Aorta (tissue), 5 donors: ENCODE data around the gene ERN2. TPM values are rescaled to one million over a fixed set of nuclear protein-coding genes. Genes with fewer than 3 reads are reported as not detected.

ENCODE experiments used
- ATAC-seq: fragments of 200-7000 bp; cut with Tn5 transposase; one replicate; pipeline ENCODE4 v1.9.1; 2022; ENCODE audit warnings: moderate library complexity; ENCODE audit not compliant: low FRiP score
- DNase-seq, 2 donors: peaks; one replicate each; pipeline ENCODE4 v3.0.0-alpha.2; 2020
- H3K27ac ChIP-seq, 2 donors: one replicate each; pipeline ENCODE4 v1.5.1; 2013; ENCODE audit warnings: low read length in 2 of 2, mild to moderate bottlenecking in 2 of 2, moderate library complexity in 2 of 2, control low read depth in 1 of 2, inconsistent platforms in 1 of 2, low read depth in 1 of 2
- H3K27me3 ChIP-seq, 2 donors: one replicate each; pipeline ENCODE4 v1.6.1; 2013; ENCODE audit warnings: control low read depth in 1 of 2, low read length in 1 of 2, mild to moderate bottlenecking in 1 of 2, moderate library complexity in 1 of 2; ENCODE audit not compliant: insufficient read depth in 2 of 2, control insufficient read depth in 1 of 2
- H3K36me3 ChIP-seq, 2 donors: one replicate each; pipeline ENCODE4 v1.6.1; 2013; ENCODE audit warnings: control low read depth in 1 of 2, low read length in 1 of 2, mild to moderate bottlenecking in 1 of 2; ENCODE audit not compliant: insufficient read depth in 2 of 2, control insufficient read depth in 1 of 2
- H3K4me1 ChIP-seq, 2 donors: one replicate each; pipeline ENCODE4 v1.6.1; 2013; ENCODE audit warnings: low read length in 2 of 2, control low read depth in 1 of 2, mild to moderate bottlenecking in 1 of 2, moderate library complexity in 1 of 2; ENCODE audit not compliant: insufficient read depth in 2 of 2, control insufficient read depth in 1 of 2
- H3K4me3 ChIP-seq, 2 donors: one replicate each; pipeline ENCODE4 v1.5.1; 2013; ENCODE audit warnings: low read length in 2 of 2, control low read depth in 1 of 2, mild to moderate bottlenecking in 1 of 2
- H3K9me3 ChIP-seq: one replicate; pipeline ENCODE4 v1.6.1; 2013; ENCODE audit warnings: mild to moderate bottlenecking, low read length; ENCODE audit not compliant: control insufficient read depth
- WGBS, 2 donors: extraction: QIAGEN DNeasy Blood & Tissue Kit; methylation state at CpG; one replicate each; pipeline ENCODE4 v1.1.7; 2013; 5-methylcytosine and 5-hydroxymethylcytosine counted together
- intact Hi-C, 2 donors: fragments of 100-400 bp; cut with DNase I; formaldehyde crosslinking; loops; one replicate each; pipeline versions ENCODE4 v1.14.2 to v1.15.0; 2022
- polyA plus RNA-seq, 2 donors: library from polyadenylated mRNA; stranded (reverse); fragments of 200-250 nt; gene quantifications; one replicate each; pipeline ENCODE4 v1.2.3, GENCODE V29; 2013
- total RNA-seq, 2 donors: library from RNA; stranded (reverse); fragmentation: NEBNext Ultra II Directional; extraction: Animal tissue kit (Norgen Biotek cat#: 25700); gene quantifications; one replicate each; pipeline ENCODE4 v1.2.1, GENCODE V29; 2021
- donor health status: healthy with polysubstance abuse.
- donor health status: Bipolar disorder and iron deficiency.
- donor health status: DM: no; HTN: no; CAD: no.
- donor health status: DM: no; HTN: no; CAD: no.
- donor health status: DM: yes; HTN: yes; CAD: no.

ERN2 gene
- total and polyA plus RNA-seq, 4 donors: 0.10 to 0.50 TPM; not detected in 2

GRCh38 chr16:23640931-23641765 is 71.9 kb downstream of the ERN2 start, which contains the start of the genes DCTN5 and PALB2:
Gene DCTN5, plus strand, starts transcription at chr16:23641466. Its CDS starts 77 bp downstream, at chr16:23641543.
Gene PALB2, minus strand, starts transcription at chr16:23641310. Its CDS starts 153 bp downstream, at chr16:23641157.
- intact Hi-C loops: loop anchor here (2.0 to 5.0 kb wide), 2 partner anchors 46 to 49 kb away; no protein-coding TSS in a partner anchor
- DNase-seq (peak; percentile 96 to 97), ATAC-seq (peak; percentile 100)
- Histone ChIP-seq H3K9me3 (no peaks in the 10 kb centered on the region), H3K27ac (peak within 1 kb of the TSS in 1 of 2 donors; percentile 81), H3K27me3 (no peaks in the 10 kb centered on the region), H3K36me3 (no peaks in the 10 kb centered on the region), H3K4me1 (peaks cover 0 to 2% of the 10 kb centered on the region in 2 donors), H3K4me3 (peak within 1 kb of the TSS; percentile 68 to 96)
- 0% methylated on average over 64 of the region's 64 CpGs for WGBS, 2 donors

- Histone ChIP-seq H3K27ac (no peak overlapping the region), H3K9me3 (no peaks in the 10 kb centered on the region), H3K27me3 (no peaks in the 10 kb centered on the region), H3K36me3 (no peaks in the 10 kb centered on the region), H3K4me1 (peaks cover 0 to 2% of the 10 kb centered on the region in 2 donors), H3K4me3 (peak overlapping the region; percentile 68 to 96)
- no peak for DNase-seq
- ATAC-seq: no peak
- intact Hi-C loops: loop anchor here (2.0 to 5.0 kb wide), 2 partner anchors 46 to 48 kb away; no protein-coding TSS in a partner anchor
- WGBS, 2 donors: 0 to 1% methylated on average over 8 of the region's 8 CpGs
Measured at GRCh38 chr16:23640615-23640930, 72.4 kb downstream of the ERN2 start.

Other genes with a start within 250 kb of the ERN2 start
- gene GGA2, start 202.7 kb downstream of the ERN2 start, total RNA-seq: 10 to 100 TPM; 48.2 to 84.9 TPM
- gene GGA2, start 202.7 kb downstream of the ERN2 start, polyA plus RNA-seq: 10 to 100 TPM; 12.0 to 18.0 TPM
- 10 to 100 TPM; 10.8 to 14.9 TPM for gene EARS2, start 155.9 kb downstream of the ERN2 start, total RNA-seq
- gene EARS2, start 155.9 kb downstream of the ERN2 start, polyA plus RNA-seq: 1 to 10 TPM; 4.8 to 6.3 TPM
- 10 to 100 TPM; 43.8 to 55.4 TPM for gene UBFD1, start 155.5 kb downstream of the ERN2 start, total RNA-seq
- gene UBFD1, start 155.5 kb downstream of the ERN2 start, polyA plus RNA-seq: 10 to 100 TPM; 12.3 to 12.8 TPM
- 10 to 100 TPM; 46.1 to 48.7 TPM for gene NDUFAB1, start 116.9 kb downstream of the ERN2 start, total RNA-seq
- gene NDUFAB1, start 116.9 kb downstream of the ERN2 start, polyA plus RNA-seq: 100 to 1,000 TPM; 134 to 180 TPM
- gene PALB2, start 71.9 kb downstream of the ERN2 start, total RNA-seq: 1 to 10 TPM; 7.7 to 9.5 TPM
- 10 to 100 TPM in 1 of 2 donors, 1 to 10 TPM in 1; 3.5 to 10.9 TPM for gene PALB2, start 71.9 kb downstream of the ERN2 start, polyA plus RNA-seq
- gene DCTN5, start 71.8 kb downstream of the ERN2 start, total RNA-seq: 10 to 100 TPM; 40.1 to 44.7 TPM
- 10 to 100 TPM in 1 of 2 donors, 1 to 10 TPM in 1; 9.0 to 18.1 TPM for gene DCTN5, start 71.8 kb downstream of the ERN2 start, polyA plus RNA-seq
- 1 to 10 TPM; 1.6 to 4.7 TPM for gene PLK1, start 34.3 kb downstream of the ERN2 start, total RNA-seq
- gene PLK1, start 34.3 kb downstream of the ERN2 start, polyA plus RNA-seq: 1 to 10 TPM in 1 of 2 donors, under 1 TPM in 1; 0.88 to 3.3 TPM
- under 1 TPM in 1 of 2 donors, not detected in 1; 0.13 TPM for gene CHP2, start 41.8 kb upstream of the ERN2 start, total RNA-seq
- 10 to 100 TPM in 1 of 2 donors, under 1 TPM in 1; 0.23 to 55.2 TPM for gene CHP2, start 41.8 kb upstream of the ERN2 start, polyA plus RNA-seq
- gene PRKCB, start 122.8 kb upstream of the ERN2 start, total RNA-seq: 10 to 100 TPM in 1 of 2 donors, 1 to 10 TPM in 1; 6.3 to 16.7 TPM
- 1 to 10 TPM in 1 of 2 donors, under 1 TPM in 1; 0.28 to 4.5 TPM for gene PRKCB, start 122.8 kb upstream of the ERN2 start, polyA plus RNA-seq